WI38 (cell line): ENCODE results near the gene RAD17.
"Not testable (repeated sequence)": the region's sequence is repeated elsewhere in the genome, so short reads cannot be mapped to it uniquely, and the experiment has no call there.

Experiments used
- H3K4me3 ChIP-seq: 2 replicates; pipeline ENCODE4 v1.5.1; 2011; ENCODE audit warnings: low read depth, mild to moderate bottlenecking, control low read depth, low read length
- TF ChIP-seq, protein P1 (sequence below): IDR thresholded peaks from 2 replicates; pipeline ENCODE4 v1.5.1; 2012; ENCODE audit warnings: low read depth, mild to moderate bottlenecking, control low read depth, low read length

The RAD17 gene, protein sequence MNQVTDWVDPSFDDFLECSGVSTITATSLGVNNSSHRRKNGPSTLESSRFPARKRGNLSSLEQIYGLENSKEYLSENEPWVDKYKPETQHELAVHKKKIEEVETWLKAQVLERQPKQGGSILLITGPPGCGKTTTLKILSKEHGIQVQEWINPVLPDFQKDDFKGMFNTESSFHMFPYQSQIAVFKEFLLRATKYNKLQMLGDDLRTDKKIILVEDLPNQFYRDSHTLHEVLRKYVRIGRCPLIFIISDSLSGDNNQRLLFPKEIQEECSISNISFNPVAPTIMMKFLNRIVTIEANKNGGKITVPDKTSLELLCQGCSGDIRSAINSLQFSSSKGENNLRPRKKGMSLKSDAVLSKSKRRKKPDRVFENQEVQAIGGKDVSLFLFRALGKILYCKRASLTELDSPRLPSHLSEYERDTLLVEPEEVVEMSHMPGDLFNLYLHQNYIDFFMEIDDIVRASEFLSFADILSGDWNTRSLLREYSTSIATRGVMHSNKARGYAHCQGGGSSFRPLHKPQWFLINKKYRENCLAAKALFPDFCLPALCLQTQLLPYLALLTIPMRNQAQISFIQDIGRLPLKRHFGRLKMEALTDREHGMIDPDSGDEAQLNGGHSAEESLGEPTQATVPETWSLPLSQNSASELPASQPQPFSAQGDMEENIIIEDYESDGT

GRCh38 chr5:69369340-69370121 is at the start of gene RAD17, which contains the start of the genes AK6 and TAF9:
Gene RAD17, plus strand, starts transcription at chr5:69369818. Its CDS starts 2,391 bp downstream, at chr5:69372209.
Gene AK6, minus strand, starts transcription at chr5:69369520. Its CDS starts 30 bp downstream, at chr5:69369490.
Gene TAF9, minus strand, starts transcription at chr5:69369520. Its CDS starts 3,783 bp downstream, at chr5:69365737.
- TF ChIP-seq, protein P1, sequence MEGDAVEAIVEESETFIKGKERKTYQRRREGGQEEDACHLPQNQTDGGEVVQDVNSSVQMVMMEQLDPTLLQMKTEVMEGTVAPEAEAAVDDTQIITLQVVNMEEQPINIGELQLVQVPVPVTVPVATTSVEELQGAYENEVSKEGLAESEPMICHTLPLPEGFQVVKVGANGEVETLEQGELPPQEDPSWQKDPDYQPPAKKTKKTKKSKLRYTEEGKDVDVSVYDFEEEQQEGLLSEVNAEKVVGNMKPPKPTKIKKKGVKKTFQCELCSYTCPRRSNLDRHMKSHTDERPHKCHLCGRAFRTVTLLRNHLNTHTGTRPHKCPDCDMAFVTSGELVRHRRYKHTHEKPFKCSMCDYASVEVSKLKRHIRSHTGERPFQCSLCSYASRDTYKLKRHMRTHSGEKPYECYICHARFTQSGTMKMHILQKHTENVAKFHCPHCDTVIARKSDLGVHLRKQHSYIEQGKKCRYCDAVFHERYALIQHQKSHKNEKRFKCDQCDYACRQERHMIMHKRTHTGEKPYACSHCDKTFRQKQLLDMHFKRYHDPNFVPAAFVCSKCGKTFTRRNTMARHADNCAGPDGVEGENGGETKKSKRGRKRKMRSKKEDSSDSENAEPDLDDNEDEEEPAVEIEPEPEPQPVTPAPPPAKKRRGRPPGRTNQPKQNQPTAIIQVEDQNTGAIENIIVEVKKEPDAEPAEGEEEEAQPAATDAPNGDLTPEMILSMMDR, result no peak
- H3K4me3 ChIP-seq, result peak within 1 kb of the TSS; percentile 78

- H3K4me3 ChIP-seq, result no peak overlapping the region
- TF ChIP-seq, protein P1, result no peak
Measured at GRCh38 chr5:69326365-69326764, 43.3 kb upstream of the RAD17 start.

DNA sequence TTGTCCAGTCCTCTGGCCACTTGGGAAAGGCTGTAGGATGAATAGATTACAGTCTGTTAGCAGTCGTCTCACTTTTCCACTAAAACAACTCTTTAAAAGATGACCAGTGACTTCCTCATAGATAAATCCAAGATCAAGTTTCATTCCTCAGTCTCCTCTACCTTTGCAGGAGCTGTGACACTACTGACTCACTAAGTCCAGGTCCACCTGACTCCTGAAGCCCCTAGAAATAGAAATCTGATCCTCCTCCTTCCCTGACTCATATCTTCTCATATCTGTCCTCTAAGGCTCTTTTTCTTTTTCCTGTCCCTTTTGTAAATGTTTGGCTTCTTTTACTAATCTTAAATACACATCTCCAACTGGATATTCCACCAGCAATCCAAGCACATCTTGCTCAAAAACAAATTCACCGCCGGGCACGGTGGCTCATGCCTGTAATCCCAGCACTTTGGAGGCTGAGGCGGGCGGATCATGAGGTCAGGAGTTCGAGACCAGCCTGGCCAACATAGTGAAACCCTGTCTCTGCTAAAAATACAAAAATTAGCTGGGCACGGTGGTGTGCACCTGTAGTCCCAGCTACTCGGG is 39.6 kb upstream of the RAD17 start:
- TF ChIP-seq, protein P1, result no peak

DNA sequence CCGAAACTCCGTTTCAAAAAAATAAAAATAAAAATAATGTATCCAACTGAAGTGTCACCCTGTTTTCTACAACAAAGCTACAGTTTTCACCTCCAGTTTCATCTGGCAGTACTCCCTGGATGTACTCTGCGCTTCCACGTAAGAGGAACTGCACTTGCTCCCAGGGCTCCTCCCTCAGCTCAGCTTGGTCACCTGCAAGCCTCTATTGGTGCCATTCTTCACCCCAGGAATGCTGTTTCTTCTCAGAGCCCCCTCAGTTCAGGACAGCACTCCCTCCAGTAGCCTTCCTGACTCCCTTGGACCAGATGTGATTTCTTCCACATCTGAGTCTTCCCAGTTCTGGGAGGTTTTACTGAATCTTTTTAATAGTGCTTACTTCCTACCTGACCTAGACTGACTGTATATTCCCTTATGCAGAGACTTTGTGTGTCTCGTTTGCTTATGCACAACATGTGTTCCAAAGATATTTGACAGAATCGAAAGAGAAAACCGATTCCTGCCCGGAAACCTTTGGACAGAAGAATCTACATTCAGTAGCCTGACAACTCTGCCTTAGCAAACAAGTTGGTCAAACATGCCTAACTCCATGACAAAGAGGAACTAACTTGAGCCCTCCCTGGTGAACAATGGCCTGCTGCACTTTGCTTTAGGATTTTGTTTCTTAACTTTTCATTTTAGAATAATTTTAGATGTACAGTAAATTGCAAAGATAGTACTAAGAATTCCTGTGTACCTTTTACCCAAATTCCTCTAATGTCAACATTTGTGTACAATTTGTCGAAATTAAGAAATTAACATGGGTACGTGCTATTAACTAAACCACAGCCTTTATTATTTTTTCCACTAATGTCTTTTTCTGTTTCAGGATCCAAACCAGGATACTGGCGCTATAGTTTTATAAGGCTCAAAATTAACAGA is 37.8 kb upstream of the RAD17 start:
- H3K4me3 ChIP-seq, result peak overlapping the region; percentile 55
- TF ChIP-seq, protein P1, result no peak

More for the DNA sequence above, 39.6 kb upstream of the RAD17 start:
- H3K4me3 ChIP-seq, result no peak overlapping the region

GRCh38 chr5:69333668-69334315 is 35.8 kb upstream of the RAD17 start:
- H3K4me3 ChIP-seq, result not testable (repeated sequence)

GRCh38 chr5:69334793-69335268 is 34.8 kb upstream of the RAD17 start:
- H3K4me3 ChIP-seq, result no peak overlapping the region
- TF ChIP-seq, protein P1, result peak; percentile 69
